ENCODE results near the gene RNF17.
A peak's percentile ranks its signal among the peaks of the same experiment; 100 is the strongest.

RNF17 gene

DNA sequence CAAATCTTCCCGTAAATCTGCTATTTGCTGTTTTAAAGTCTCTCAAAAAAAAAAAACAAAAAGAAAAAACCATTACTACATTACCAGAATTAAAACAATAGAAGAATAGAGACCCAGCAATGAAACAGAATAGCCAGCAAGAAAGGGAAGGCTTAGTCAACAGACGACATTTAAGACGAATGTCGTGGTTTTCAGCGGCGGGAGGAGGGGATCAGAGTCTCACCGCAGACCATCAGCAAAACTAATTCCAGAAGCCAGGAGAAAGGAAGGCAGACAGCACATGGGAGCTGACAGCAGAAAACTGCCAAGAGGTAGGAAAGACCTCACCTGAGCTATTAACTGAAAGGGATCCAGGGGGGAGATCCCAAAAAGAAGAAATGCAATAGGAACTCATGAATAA is 128.9 kb downstream of the RNF17 start:
- no peak for FAIRE-seq
- no peak for DNase-seq (ENCODE audit: insufficient read length, low spot score)

GRCh38 chr13:24893863-24894262 is 129.9 kb downstream of the RNF17 start:
- DNase-seq (ENCODE audit: insufficient read length, low spot score) (no peak), FAIRE-seq (no peak)

- DNase-seq (ENCODE audit: insufficient read length, low spot score) (no peak), FAIRE-seq (no peak)
Observed at GRCh38 chr13:24894277-24894971, 130.5 kb downstream of the RNF17 start.

- DNase-seq (ENCODE audit: insufficient read length, low spot score) = no peak
- no peak for FAIRE-seq
Observed at GRCh38 chr13:24894972-24895300, 131.0 kb downstream of the RNF17 start.

GRCh38 chr13:24896061-24896460 is 132.1 kb downstream of the RNF17 start:
- DNase-seq (ENCODE audit: insufficient read length, low spot score) = no peak

DNA sequence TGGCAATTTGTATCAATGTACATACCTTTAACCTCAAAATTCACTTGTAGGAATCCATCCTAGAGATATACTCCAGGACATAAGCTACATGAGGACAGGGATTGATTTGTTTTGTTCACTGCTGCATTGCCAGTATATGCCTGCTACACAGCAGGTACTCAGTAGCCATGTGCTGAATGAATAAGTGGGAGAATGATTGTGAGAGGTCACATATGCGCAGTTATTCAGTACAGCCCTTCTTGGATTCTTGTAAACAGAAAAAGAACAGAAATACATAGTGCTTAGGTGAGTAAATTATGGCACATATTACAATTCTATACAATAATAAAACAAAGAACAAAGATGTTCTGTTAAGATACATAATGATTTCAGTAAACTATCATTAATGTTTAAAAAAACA is 133.3 kb downstream of the RNF17 start:
- FAIRE-seq = no peak
- no peak for DNase-seq (ENCODE audit: insufficient read length, low spot score)

More at GRCh38 chr13:24896061-24896460, 132.1 kb downstream of the RNF17 start:
- no peak for FAIRE-seq

- FAIRE-seq = no peak
- DNase-seq (ENCODE audit: insufficient read length, low spot score) = no peak
Observed at GRCh38 chr13:24899601-24900000, 135.6 kb downstream of the RNF17 start.

DNA sequence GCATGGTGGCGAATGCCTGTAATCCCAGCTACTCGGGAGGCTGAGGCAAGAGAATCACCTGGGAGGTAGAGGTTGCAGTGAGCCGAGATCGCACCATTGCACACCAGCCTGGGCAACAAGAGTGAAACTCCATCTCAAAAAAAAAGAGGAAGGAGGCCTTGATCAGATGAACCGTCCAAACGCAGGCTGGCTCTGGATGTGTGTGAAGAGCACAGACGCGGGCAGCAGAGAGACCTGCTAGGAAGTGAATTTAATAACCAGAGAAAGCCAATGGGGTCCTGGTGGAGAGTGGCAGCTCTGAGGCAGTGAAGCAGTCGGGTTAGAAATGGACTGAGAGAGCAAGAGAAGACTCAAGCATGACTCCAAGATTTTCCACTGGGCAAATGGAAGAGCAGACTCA is 136.5 kb downstream of the RNF17 start:
- DNase-seq (ENCODE audit: insufficient read length, low spot score) (no peak), FAIRE-seq (no peak)

GRCh38 chr13:24905242-24905641 is 141.3 kb downstream of the RNF17 start:
- DNase-seq (ENCODE audit: insufficient read length, low spot score) (no peak), FAIRE-seq (no peak)

- FAIRE-seq = no peak
Observed at GRCh38 chr13:24906268-24906667, 142.3 kb downstream of the RNF17 start.

GRCh38 chr13:24910502-24911132 is 146.6 kb downstream of the RNF17 start:
- DNase-seq (ENCODE audit: insufficient read length, low spot score) (no peak), FAIRE-seq (no peak)

More at GRCh38 chr13:24906268-24906667, 142.3 kb downstream of the RNF17 start:
- DNase-seq (ENCODE audit: insufficient read length, low spot score) = no peak

GRCh38 chr13:24911133-24911908 is 147.4 kb downstream of the RNF17 start:
- DNase-seq (ENCODE audit: insufficient read length, low spot score) = peak; percentile 3
- no peak for FAIRE-seq

DNA sequence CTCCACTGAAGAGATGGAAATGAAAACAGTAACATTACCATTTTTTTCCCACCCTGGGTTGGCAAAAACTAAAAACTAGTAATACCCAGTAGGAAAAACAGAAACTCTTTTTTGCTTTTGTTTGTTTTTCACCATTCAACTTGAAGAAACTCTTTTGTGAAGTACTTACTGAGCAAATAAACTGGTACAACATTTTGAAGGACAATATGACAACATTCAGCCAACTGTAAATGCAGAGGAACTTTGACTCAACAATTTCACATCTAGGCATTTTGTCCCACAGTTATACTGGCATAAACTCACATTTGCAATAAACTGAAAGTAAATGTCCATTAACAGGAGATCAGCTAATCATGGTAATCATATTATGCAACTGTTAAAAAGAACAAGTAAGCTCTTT is 152.5 kb downstream of the RNF17 start:
- FAIRE-seq (no peak), DNase-seq (ENCODE audit: insufficient read length, low spot score) (no peak)

DNA sequence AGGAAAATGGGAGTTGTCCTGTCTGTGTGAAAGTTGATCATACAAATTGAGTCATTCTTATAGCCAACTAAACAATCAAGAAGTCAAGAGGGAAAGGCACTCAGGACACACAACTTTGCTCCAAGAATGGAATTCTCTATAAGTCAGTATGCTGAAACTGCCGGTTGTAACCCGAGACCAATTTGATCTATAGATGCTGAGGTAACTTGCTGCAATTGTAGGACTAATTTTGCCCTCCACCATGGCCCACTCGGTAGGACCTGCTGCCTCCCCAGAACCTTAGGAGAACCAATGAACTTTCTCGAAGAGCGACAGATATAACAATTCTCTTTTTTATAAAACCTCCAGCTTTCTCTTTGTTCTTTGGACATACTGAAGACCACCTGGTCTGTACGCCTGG is 157.0 kb downstream of the RNF17 start:
- FAIRE-seq (no peak), DNase-seq (ENCODE audit: insufficient read length, low spot score) (no peak)

DNA sequence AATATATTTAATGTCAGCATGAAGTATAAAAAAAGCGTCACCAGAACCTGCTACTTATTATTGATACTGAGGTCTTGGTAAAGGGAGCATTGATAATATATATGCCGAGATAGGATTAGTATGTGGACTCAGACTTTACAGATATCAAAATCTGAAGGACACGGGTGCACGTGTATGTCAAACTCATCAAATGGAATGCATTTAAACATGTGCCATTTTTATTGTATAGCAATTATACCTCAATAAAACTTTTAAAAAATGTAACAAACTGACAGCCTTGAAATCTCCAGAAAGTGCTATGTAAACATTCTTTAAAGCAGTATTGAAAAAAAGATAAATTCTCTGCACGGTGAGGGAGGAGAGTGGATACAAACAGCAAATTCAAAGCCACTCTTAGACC is 157.9 kb downstream of the RNF17 start:
- DNase-seq (ENCODE audit: insufficient read length, low spot score) (no peak), FAIRE-seq (no peak)

GRCh38 chr13:24922387-24922744 is 158.4 kb downstream of the RNF17 start:
- FAIRE-seq (no peak), DNase-seq (ENCODE audit: insufficient read length, low spot score) (no peak)

- FAIRE-seq = peak; percentile 51
- DNase-seq (ENCODE audit: insufficient read length, low spot score) = peak; percentile 78
Observed at GRCh38 chr13:24922745-24923591, 159.0 kb downstream of the RNF17 start.

GRCh38 chr13:24925318-24926231 is 161.6 kb downstream of the RNF17 start:
- DNase-seq (ENCODE audit: insufficient read length, low spot score) = no peak
- no peak for FAIRE-seq

DNA sequence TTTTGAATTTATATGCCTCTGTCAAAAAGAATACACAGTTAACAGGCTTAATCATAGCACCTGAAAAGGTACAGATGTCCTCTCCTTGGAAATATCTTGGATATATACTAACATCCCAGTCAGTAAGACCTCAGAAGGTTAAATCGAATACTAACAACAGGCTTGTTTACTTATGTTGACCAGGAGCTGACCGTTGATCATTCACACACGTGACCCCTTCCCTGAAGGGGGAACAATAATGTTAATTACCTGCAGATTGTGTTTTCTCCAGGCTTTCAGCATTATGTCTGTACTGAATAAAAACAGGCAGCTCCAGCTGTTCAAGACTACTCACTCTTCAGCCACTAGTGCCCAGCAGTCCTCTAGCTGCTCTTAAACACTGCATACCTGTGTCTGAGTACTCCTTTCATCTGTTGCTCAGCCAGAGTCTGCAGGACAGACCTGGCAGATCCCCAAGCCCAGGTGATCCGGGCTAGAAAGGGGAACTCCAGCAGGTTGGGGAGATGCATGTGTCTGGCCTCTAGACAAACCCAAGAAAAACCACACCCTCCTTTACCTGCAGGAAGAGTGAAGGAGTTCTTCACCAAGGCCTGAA is 163.9 kb downstream of the RNF17 start:
- no peak for FAIRE-seq
- DNase-seq (ENCODE audit: insufficient read length, low spot score) = no peak

DNA sequence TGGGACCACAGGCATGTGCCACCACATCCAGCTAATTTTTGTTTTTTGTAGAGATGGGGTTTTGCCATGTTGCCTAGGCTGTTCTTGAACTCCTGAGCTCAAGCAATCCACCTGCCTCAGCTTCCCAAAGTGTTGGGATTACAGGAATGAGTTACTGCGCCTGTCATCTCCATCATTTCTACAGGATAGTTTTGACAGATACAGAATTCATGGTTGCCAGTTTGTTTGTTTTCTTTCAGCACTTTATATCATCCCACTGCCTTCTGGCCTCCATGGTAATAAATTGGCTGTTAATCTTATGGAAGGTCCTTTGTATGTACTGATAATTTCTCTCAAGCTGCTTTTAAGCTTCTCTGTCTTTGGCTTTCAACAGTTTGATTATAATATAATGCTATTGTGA is 165.2 kb downstream of the RNF17 start:
- FAIRE-seq (no peak), DNase-seq (ENCODE audit: insufficient read length, low spot score) (no peak)
